ENCODE measurements around the gene PLP1.
A peak's percentile ranks its signal among the peaks of the same experiment; 100 is the strongest.
"Not testable (repeated sequence)": the region's sequence is repeated elsewhere in the genome, so short reads cannot be mapped to it uniquely, and the experiment has no call there.

The PLP1 gene

GRCh38 chrX:103779141-103779789, 2.6 kb downstream of the PLP1 start:
- intact Hi-C loops (cut with DNase I): no loop called here
- peak in 39 of 42 donors; percentile 24 to 85 (median 62) for DNase-seq

- intact Hi-C loops (cut with DNase I): loop anchor here (2.0 kb wide), 1 partner anchor 88 kb away; no protein-coding TSS in a partner anchor
- peak; percentile 34 to 94 (median 77) for DNase-seq
Measured at GRCh38 chrX:103780336-103781061, 3.9 kb downstream of the PLP1 start.

- intact Hi-C loops (cut with DNase I): loop anchor here (2.0 kb wide), 1 partner anchor 88 kb away; no protein-coding TSS in a partner anchor
- peak in 8 of 42 donors; percentile 20 to 64 (median 42) for DNase-seq
Measured at GRCh38 chrX:103781062-103781402, 4.4 kb downstream of the PLP1 start.

DNA sequence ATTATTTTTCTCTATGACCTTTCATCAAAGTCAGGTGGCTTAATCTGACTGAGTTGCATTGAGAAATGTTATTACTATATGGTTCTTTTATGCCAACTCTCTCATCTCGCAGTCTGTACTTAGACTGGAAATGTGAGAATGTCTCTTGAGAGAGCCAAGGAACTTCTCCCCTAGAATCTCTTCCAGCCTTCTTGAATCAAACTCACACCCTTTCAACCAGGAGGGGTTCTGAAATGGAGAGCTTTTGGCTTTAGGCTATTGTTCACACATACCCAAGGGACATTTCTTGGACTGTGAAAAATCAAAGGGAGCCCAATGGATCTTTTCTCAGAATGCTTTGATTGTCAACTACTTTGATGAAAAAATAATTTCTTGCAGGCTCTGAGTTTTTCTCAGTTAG, 5.1 kb downstream of the PLP1 start:
- intact Hi-C loops (cut with DNase I): loop anchor here (2.0 kb wide), 1 partner anchor 89 kb away; no protein-coding TSS in a partner anchor
- no peak for DNase-seq

DNA sequence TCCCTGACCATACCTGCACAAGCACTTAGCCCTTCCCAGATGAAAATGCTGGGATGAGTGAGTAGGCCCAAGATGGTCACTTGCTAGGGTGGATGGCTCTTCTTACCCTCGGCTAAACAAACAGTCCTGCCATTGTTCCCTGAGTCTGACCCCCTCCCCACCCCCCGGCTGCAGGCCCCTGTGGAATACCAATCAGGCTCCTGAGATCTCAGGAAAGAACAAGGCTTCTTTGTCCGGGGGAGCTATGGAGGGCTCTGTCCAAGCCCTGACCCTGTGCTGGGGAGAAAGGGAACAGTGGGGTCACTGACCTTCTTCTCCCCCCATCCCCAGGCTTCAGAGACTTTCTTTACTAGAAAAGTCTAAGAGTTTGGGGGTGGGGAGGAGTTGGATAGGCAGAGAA, 6.0 kb downstream of the PLP1 start:
- peak; percentile 44 to 90 (median 76) for DNase-seq
- intact Hi-C loops (cut with DNase I): no loop called here

GRCh38 chrX:103783196-103783595, 6.6 kb downstream of the PLP1 start:
- DNase-seq: no peak
- intact Hi-C loops (cut with DNase I): no loop called here

- intact Hi-C loops (cut with DNase I): no loop called here
- no peak for DNase-seq
Measured at GRCh38 chrX:103783971-103784370, 7.3 kb downstream of the PLP1 start.

DNA sequence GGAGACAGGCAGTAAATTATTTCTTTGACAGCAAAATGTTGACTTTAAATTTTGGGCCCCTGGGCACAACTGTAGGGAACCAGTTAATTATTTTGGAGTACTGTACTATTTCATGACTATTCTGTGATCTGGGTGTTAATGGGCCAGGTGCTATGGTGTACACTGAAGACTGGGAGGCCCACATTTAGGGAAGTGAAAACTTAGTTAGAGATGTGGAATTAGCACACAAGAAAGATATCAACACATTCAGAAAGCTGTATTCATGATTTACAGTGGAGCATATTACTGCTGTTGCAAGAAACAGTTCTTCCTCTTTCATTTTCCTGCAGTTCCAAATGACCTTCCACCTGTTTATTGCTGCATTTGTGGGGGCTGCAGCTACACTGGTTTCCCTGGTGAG, 12.4 kb downstream of the PLP1 start:
- intact Hi-C loops (cut with DNase I): no loop called here
- no peak for DNase-seq

DNA sequence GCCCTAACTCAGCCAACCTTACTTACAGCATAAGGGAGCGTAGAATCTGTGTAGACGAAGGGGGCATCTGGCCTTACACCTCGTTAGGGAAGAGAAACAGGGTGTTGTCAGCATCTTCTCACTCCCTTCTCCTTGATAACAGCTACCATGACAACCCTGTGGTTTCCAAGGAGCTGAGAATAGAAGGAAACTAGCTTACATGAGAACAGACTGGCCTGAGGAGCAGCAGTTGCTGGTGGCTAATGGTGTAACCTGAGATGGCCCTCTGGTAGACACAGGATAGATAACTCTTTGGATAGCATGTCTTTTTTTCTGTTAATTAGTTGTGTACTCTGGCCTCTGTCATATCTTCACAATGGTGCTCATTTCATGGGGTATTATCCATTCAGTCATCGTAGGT, 14.6 kb downstream of the PLP1 start:
- no peak for DNase-seq
- intact Hi-C loops (cut with DNase I): no loop called here

GRCh38 chrX:103791826-103792485, 15.3 kb downstream of the PLP1 start:
- intact Hi-C loops (cut with DNase I): no loop called here
- no peak for DNase-seq

DNA sequence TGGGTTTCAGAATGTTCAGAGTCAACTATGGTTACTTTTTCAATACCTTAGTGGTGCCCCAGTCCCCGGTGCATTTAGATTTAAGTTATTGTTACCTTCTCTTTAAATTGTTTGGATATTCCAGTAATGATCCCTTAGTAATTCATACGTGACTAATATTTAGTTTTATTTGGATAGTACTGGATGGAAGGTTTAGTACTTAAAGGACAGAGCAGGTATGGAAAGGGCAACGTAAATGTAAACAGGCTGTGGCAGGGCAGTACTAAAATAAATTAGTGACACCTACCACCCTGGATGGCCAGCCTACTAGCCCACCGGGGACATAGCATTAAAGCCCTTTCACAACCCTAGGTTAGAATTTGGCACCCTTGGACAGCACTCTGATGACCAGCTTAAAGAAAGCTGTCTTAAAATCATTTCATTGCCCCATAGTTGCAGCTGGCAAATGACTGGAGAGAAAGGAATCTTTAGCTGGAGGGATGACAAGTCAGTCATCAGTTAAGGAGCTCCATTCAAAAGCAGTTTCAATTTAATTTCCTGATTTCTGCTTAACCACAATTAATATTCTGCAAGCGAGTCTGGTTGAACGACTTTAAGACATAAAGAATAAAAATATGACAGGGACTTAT, 16.4 kb downstream of the PLP1 start:
- no peak for DNase-seq
- intact Hi-C loops (cut with DNase I): no loop called here

GRCh38 chrX:103793545-103793940, 16.9 kb downstream of the PLP1 start:
- intact Hi-C loops (cut with DNase I): no loop called here

GRCh38 chrX:103794119-103794518, 17.5 kb downstream of the PLP1 start:
- intact Hi-C loops (cut with DNase I): no loop called here
- no peak for DNase-seq

More at GRCh38 chrX:103793545-103793940, 16.9 kb downstream of the PLP1 start:
- peak in 1 of 42 donors; percentile 38 for DNase-seq

- intact Hi-C loops (cut with DNase I): no loop called here
- DNase-seq: no peak
Measured at GRCh38 chrX:103797691-103798090, 21.1 kb downstream of the PLP1 start.

GRCh38 chrX:103800318-103800717, 23.7 kb downstream of the PLP1 start:
- no peak for DNase-seq
- intact Hi-C loops (cut with DNase I): no loop called here

GRCh38 chrX:103805860-103806259, 29.2 kb downstream of the PLP1 start:
- no peak for DNase-seq
- intact Hi-C loops (cut with DNase I): no loop called here

GRCh38 chrX:103806862-103807474, 30.3 kb downstream of the PLP1 start:
- intact Hi-C loops (cut with DNase I): no loop called here
- no peak for DNase-seq

DNA sequence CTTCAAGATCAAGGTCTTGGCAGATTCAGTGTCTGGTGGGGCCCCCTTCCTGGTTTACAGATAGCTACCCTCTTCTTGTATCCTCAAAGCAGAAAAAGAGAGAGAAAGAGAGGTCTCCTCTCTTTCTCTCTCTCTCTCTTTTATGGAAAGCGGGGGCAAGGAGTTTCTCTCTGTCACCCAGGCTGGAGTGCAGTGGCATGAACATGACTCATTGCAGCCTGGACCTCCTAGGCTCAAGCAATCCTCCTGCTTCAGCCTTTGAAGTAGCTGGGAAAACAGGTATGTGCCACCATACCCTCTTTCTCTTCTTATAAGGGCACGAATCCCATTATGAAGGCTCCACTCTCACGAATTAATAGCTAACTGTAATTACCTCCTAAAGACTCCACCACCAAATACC, 35.2 kb downstream of the PLP1 start:
- no peak for DNase-seq
- intact Hi-C loops (cut with DNase I): loop anchor here (10.0 kb wide), 1 partner anchor 277 kb away; no protein-coding TSS in a partner anchor

GRCh38 chrX:103817101-103817500, 40.5 kb downstream of the PLP1 start:
- intact Hi-C loops (cut with DNase I): loop anchor here (5.0 to 10.0 kb wide), 2 partner anchors 130 to 282 kb away; partner anchors contain the start of gene MORF4L2
- DNase-seq: not testable (repeated sequence)
